Gastrocnemius medialis (tissue), 4 donors: ENCODE data around the gene TMEM266. TPM values are rescaled to one million over a fixed set of nuclear protein-coding genes. Genes with fewer than 3 reads are reported as not detected.
A peak's percentile ranks its signal among the peaks of the same experiment; 100 is the strongest.

ENCODE experiments used
- ATAC-seq, 2 donors: fragments of 150-250 bp; one replicate each; pipeline ENCODE4 v1.9.1; 2016
- DNase-seq, 2 donors: peaks; one replicate each; pipeline ENCODE4 v3.0.0-alpha.2; 2019
- H3K27ac ChIP-seq, 4 donors: fragments of 200-600 bp; sonication (generic); 1 replicate in 1 of 4; 2 replicates in 3 of 4; pipeline ENCODE4 v1.5.1; 2016 to 2018; ENCODE audit warnings: mild to moderate bottlenecking in 2 of 4, moderate library complexity in 1 of 4
- H3K27me3 ChIP-seq, 3 donors: fragments of 200-600 bp; sonication (generic) in 2 of 3; 1 replicate in 1 of 3; 2 replicates in 2 of 3; pipeline versions ENCODE4 v1.5.1 to v1.6.0; 2016 to 2019; ENCODE audit warnings: mild to moderate bottlenecking in 1 of 3, moderate library complexity in 1 of 3
- H3K36me3 ChIP-seq, 2 donors: fragments of 200-600 bp; sonication (generic) in 1 of 2; one replicate each; pipeline ENCODE4 v1.5.1; 2017 to 2018
- H3K4me1 ChIP-seq, 2 donors: fragments of 200-600 bp; sonication (generic) in 1 of 2; one replicate each; pipeline ENCODE4 v1.5.1; 2016 to 2017; ENCODE audit warnings: mild to moderate bottlenecking in 2 of 2
- H3K4me3 ChIP-seq, 4 donors: fragments of 200-600 bp; sonication (generic) in 3 of 4; 1 replicate in 1 of 4; 2 replicates in 3 of 4; pipeline ENCODE4 v1.5.1; 2016 to 2019; ENCODE audit warnings: mild to moderate bottlenecking in 2 of 4
- H3K9me3 ChIP-seq, 3 donors: fragments of 200-600 bp; sonication (generic) in 2 of 3; 1 replicate in 1 of 3; 2 replicates in 2 of 3; pipeline ENCODE4 v1.5.1; 2016 to 2019
- CTCF ChIP-seq, 5 experiments: fragments of 450-650 bp in 3 of 5; fragments of 200-600 bp in 2 of 5; sonication (generic) in 2 of 5; IDR thresholded peaks in 4 of 5; conservative IDR thresholded peaks in 1 of 5; 1 replicate in 4 of 5; 2 replicates in 1 of 5; pipeline ENCODE4 v1.5.1; 2016 to 2019; ENCODE audit warnings: antibody characterized with exemption in 5 of 5, mild to moderate bottlenecking in 3 of 5, moderate library complexity in 3 of 5
- POLR2A ChIP-seq, 2 donors: fragments of 450-650 bp; IDR thresholded peaks; one replicate each; pipeline ENCODE4 v1.6.1; 2017; ENCODE audit warnings: antibody characterized with exemption in 2 of 2, mild to moderate bottlenecking in 2 of 2, moderate library complexity in 2 of 2
- in situ Hi-C, 4 donors: fragments of 200-750 bp; cut with MboI; loops; one replicate each; pipeline versions ENCODE4 v1.15.0 to v1.8.0; 2017; ENCODE audit warnings: low sequenced_read_pairs in 4 of 4
- intact Hi-C: fragments of 100-400 bp; cut with DNase I; formaldehyde crosslinking; loops from one replicate; pipeline ENCODE4 v1.15.1; 2023; ENCODE audit warnings: low total_unique reads
- total RNA-seq, 4 donors: library from RNA; depleted of rRNA; stranded (reverse); fragments of >200 nt; gene quantifications; one replicate each; pipeline versions ENCODE4 v1.1.0 to v1.2.3, GENCODE V29; 2016

Gene TMEM266
- total RNA-seq, 4 donors from 2014 or later = 3.6 to 17.1 (median 11.7) TPM

GRCh38 chr15:76176487-76177085, 116.8 kb downstream of the TMEM266 start:
- TF ChIP-seq CTCF (IDR thresholded peaks at IDR 0.05 in 4 of 5, conservative IDR thresholded peaks at IDR 0.05 in 1 of 5) (no peak), POLR2A (IDR thresholded peaks at IDR 0.05) (peak; percentile 38 to 65)
- H3K36me3 ChIP-seq = no peaks in the 10 kb centered on the region
- H3K4me3 ChIP-seq = no peak overlapping the region
- H3K27ac ChIP-seq = peak overlapping the region; percentile 93 to 98 (median 96)
- in situ Hi-C loops (loop anchor here in 1 of 4 donors (25.0 kb wide), 1 partner anchor 161 kb away; the partner anchor contains the start of gene ISL2), intact Hi-C loops (loop anchor here (1.0 kb wide), 1 partner anchor 13 kb away; no protein-coding TSS in a partner anchor)
- peak; percentile 94 to 97 for DNase-seq
- H3K27me3 ChIP-seq = no peaks in the 10 kb centered on the region
- ATAC-seq = peak; percentile 54 to 62
- H3K4me1 ChIP-seq = peaks cover 47 to 54% of the 10 kb centered on the region in 2 donors
- H3K9me3 ChIP-seq = no peaks in the 10 kb centered on the region

GRCh38 chr15:76177491-76178040, 117.8 kb downstream of the TMEM266 start:
- H3K4me1 ChIP-seq = peaks cover 52 to 62% of the 10 kb centered on the region in 2 donors
- intact Hi-C loops = no loop called here
- DNase-seq (peak; percentile 97 to 99), ATAC-seq (peak; percentile 60 to 64)
- H3K27me3 ChIP-seq = no peaks in the 10 kb centered on the region
- in situ Hi-C loops = loop anchor here in 1 of 4 donors (25.0 kb wide), 1 partner anchor 160 kb away; the partner anchor contains the start of gene ISL2
- no peaks in the 10 kb centered on the region for H3K9me3 ChIP-seq
- H3K36me3 ChIP-seq = no peaks in the 10 kb centered on the region
- peak overlapping the region; percentile 93 to 98 (median 96) for H3K27ac ChIP-seq
- H3K4me3 ChIP-seq = peak overlapping the region; percentile 25 to 43 (median 36)
- TF ChIP-seq CTCF (IDR thresholded peaks at IDR 0.05 in 4 of 5, conservative IDR thresholded peaks at IDR 0.05 in 1 of 5) (peak in 1 of 5 experiments; percentile 29), POLR2A (IDR thresholded peaks at IDR 0.05) (peak; percentile 92 to 94)

GRCh38 chr15:76178296-76179000, 118.7 kb downstream of the TMEM266 start:
- no peaks in the 10 kb centered on the region for H3K9me3 ChIP-seq
- in situ Hi-C loops (loop anchor here in 1 of 4 donors (25.0 kb wide), 1 partner anchor 159 kb away; the partner anchor contains the start of gene ISL2), intact Hi-C loops (no loop called here)
- H3K36me3 ChIP-seq = no peaks in the 10 kb centered on the region
- peak overlapping the region; percentile 93 to 98 (median 96) for H3K27ac ChIP-seq
- TF ChIP-seq POLR2A (IDR thresholded peaks at IDR 0.05) (no peak), CTCF (IDR thresholded peaks at IDR 0.05 in 4 of 5, conservative IDR thresholded peaks at IDR 0.05 in 1 of 5) (no peak)
- peaks cover 47 to 61% of the 10 kb centered on the region in 2 donors for H3K4me1 ChIP-seq
- DNase-seq = peak; percentile 54 to 69
- H3K27me3 ChIP-seq = no peaks in the 10 kb centered on the region
- ATAC-seq = peak in 1 of 2 donors; percentile 5
- peak overlapping the region; percentile 25 to 43 (median 36) for H3K4me3 ChIP-seq

GRCh38 chr15:76179023-76179422, 119.2 kb downstream of the TMEM266 start:
- H3K36me3 ChIP-seq = no peaks in the 10 kb centered on the region
- intact Hi-C loops (no loop called here), in situ Hi-C loops (loop anchor here in 1 of 4 donors (25.0 kb wide), 1 partner anchor 158 kb away; the partner anchor contains the start of gene ISL2)
- H3K9me3 ChIP-seq = no peaks in the 10 kb centered on the region
- ATAC-seq (no peak), DNase-seq (no peak)
- H3K4me3 ChIP-seq = no peak overlapping the region
- TF ChIP-seq CTCF (IDR thresholded peaks at IDR 0.05 in 4 of 5, conservative IDR thresholded peaks at IDR 0.05 in 1 of 5) = no peak
- no peak for TF ChIP-seq POLR2A (IDR thresholded peaks at IDR 0.05)
- H3K27ac ChIP-seq = peak overlapping the region; percentile 93 to 98 (median 96)
- H3K27me3 ChIP-seq = no peaks in the 10 kb centered on the region
- peaks cover 42 to 61% of the 10 kb centered on the region in 2 donors for H3K4me1 ChIP-seq
